ENCODE results near the gene SYNRG. TPM values are rescaled to one million over a fixed set of nuclear protein-coding genes. Genes with fewer than 3 reads are reported as not detected.

Gene SYNRG
- total and polyA plus RNA-seq, 2 donors (not counting 3 experiments of a cell fraction or from before 2014, with no cell fraction given) = 15.3 to 42.2 TPM

GRCh38 chr17:37545486-37545885 lies 63.7 kb downstream of the SYNRG start:
- Histone ChIP-seq H3K36me3 (ENCODE audit: control insufficient read depth in 2 of 2, extremely low read depth in 1 of 2, insufficient read depth in 2 of 2, low read length in 2 of 2) (peaks cover 2 to 15% of the 10 kb centered on the region in 2 experiments), H2AFZ (ENCODE audit: low read depth, low read length) (no peak overlapping the region), H3K27ac (ENCODE audit: insufficient read depth, low read depth, low read length) (no peak overlapping the region), H3K4me2 (ENCODE audit: insufficient read depth, low read length) (no peak overlapping the region), H3K27me3 (ENCODE audit: control insufficient read depth in 2 of 2, insufficient read depth in 2 of 2, low read length in 2 of 2) (no peaks in the 10 kb centered on the region), H3K9me1 (replicated peaks; ENCODE audit: control insufficient read depth, extremely low read depth, insufficient read depth, low read length) (no peaks in the 10 kb centered on the region), H3K4me3 (replicated peaks in 1 of 3; ENCODE audit: insufficient read depth in 1 of 3, low read depth in 1 of 3, low read length in 3 of 3) (no peak overlapping the region), H3K79me2 (ENCODE audit: control insufficient read depth, insufficient read depth, low read length) (peaks cover 4% of the 10 kb centered on the region), H4K20me1 (replicated peaks; ENCODE audit: control insufficient read depth, extremely low read depth, insufficient read depth, low read length) (no peaks in the 10 kb centered on the region), H3K9ac (replicated peaks; ENCODE audit: extremely low read depth, insufficient read depth, low read length) (no peak overlapping the region), H3K9me3 (replicated peaks; ENCODE audit: control insufficient read depth, insufficient read depth, low read length) (no peaks in the 10 kb centered on the region), H3K4me1 (ENCODE audit: control insufficient read depth, extremely low read depth, insufficient read depth, low read length) (peaks cover 7% of the 10 kb centered on the region)
- intact Hi-C loops (cut with micrococcal nuclease) (no loop called here), dilution Hi-C loops (cut with MboI; ENCODE audit: extremely low pct_ligation_motif_present, low sequenced_read_pairs) (no loop called here)
- no peak for TF ChIP-seq FOS (IDR thresholded peaks at IDR 0.05; ENCODE audit: borderline replicate concordance, insufficient read depth, low read length)
- no peak for TF ChIP-seq CTCF (IDR thresholded peaks at IDR 0.05; ENCODE audit: extremely low read depth in 1 of 2, insufficient read depth in 1 of 2, low read depth in 1 of 2, low read length in 2 of 2)
- no peak for TF ChIP-seq JUN (IDR thresholded peaks at IDR 0.05; ENCODE audit: borderline replicate concordance, insufficient read depth, insufficient read length, low read depth)
- no peak for TF ChIP-seq MAX (IDR thresholded peaks at IDR 0.05; ENCODE audit: insufficient read depth, insufficient read length)
- no peak for TF ChIP-seq EZH2 (IDR thresholded peaks at IDR 0.05; ENCODE audit: borderline replicate concordance, low read depth, low read length, severe bottlenecking)
- no peak for TF ChIP-seq POLR2A (IDR thresholded peaks at IDR 0.05; ENCODE audit: low read depth, low read length)
- no peak for TF ChIP-seq MYC (IDR thresholded peaks at IDR 0.05; ENCODE audit: low read depth, low read length)
- no peak for TF ChIP-seq GATA2 (IDR thresholded peaks at IDR 0.05; ENCODE audit: insufficient read depth, insufficient read length, low read depth, low read length)
- no peak for TF ChIP-seq POLR2AphosphoS5 (IDR thresholded peaks at IDR 0.05; ENCODE audit: insufficient read depth, low read depth, low read length)
- DNase-seq (ENCODE audit: low read depth, low spot score) = no peak
- ChIA-PET CTCF (interaction anchor here (1.0 to 2.5 kb wide), 5 partner anchors 10 to 172 kb away, joined by 3 to 8 read pairs (median 4); no protein-coding TSS in a partner anchor), POLR2A (no interaction called here)
- no TSS peak for BruUV-seq (replicated peaks)
- no peak for FAIRE-seq

Data from endothelial cell of umbilical vein (primary cell).